AG04449 (cell line): ENCODE data around the gene SLC22A3.

Experiments
- CTCF ChIA-PET: fragments of 350-600 bp; formaldehyde crosslinking; extraction: SDS; loops from one replicate; lab custom pipeline; 2021; ENCODE audit warnings: antibody characterized with exemption; lab: Yijun Ruan, JAX
- POLR2A ChIA-PET: fragments of 400-600, 350-600 bp; formaldehyde crosslinking; extraction: SDS; loops from one replicate; lab custom pipeline; 2020; ENCODE audit warnings: antibody characterized with exemption, inconsistent platforms; lab: Yijun Ruan, JAX
- DNase-seq: peaks from one replicate; pipeline ENCODE4 v3.0.0-alpha.2; 2010; ENCODE audit warnings: low read depth, low spot score
- H3K4me3 ChIP-seq: 2 replicates; pipeline ENCODE4 v1.5.1; 2011; ENCODE audit warnings: low read depth, mild to moderate bottlenecking, control low read depth, low read length
- CTCF ChIP-seq: IDR thresholded peaks from one replicate; pipeline ENCODE4 v1.5.1; 2011; ENCODE audit warnings: mild to moderate bottlenecking, moderate library complexity, low read length, control low read depth, inconsistent platforms; ENCODE audit not compliant: insufficient read depth; ENCODE audit errors: missing control alignments

SLC22A3 gene

GRCh38 chr6:160428818-160429619 lies 80.8 kb downstream of the SLC22A3 start:
- TF ChIP-seq CTCF: no peak
- POLR2A ChIA-PET: no interaction called here
- CTCF ChIA-PET: no interaction called here
- no peak overlapping the region for H3K4me3 ChIP-seq
- DNase-seq: no peak

GRCh38 chr6:160429620-160429895 lies 81.4 kb downstream of the SLC22A3 start:
- ChIA-PET POLR2A (no interaction called here), CTCF (no interaction called here)
- DNase-seq: no peak
- H3K4me3 ChIP-seq: no peak overlapping the region
- no peak for TF ChIP-seq CTCF

- CTCF ChIA-PET: no interaction called here
- POLR2A ChIA-PET: no interaction called here
- DNase-seq: no peak
- H3K4me3 ChIP-seq: no peak overlapping the region
- TF ChIP-seq CTCF: no peak
These were observed 82.0 kb downstream of the SLC22A3 start for GRCh38 chr6:160430203-160430602.

GRCh38 chr6:160430751-160431150 lies 82.6 kb downstream of the SLC22A3 start:
- DNase-seq: no peak
- TF ChIP-seq CTCF: no peak
- POLR2A ChIA-PET: no interaction called here
- H3K4me3 ChIP-seq: no peak overlapping the region
- CTCF ChIA-PET: no interaction called here

GRCh38 chr6:160431226-160431625 lies 83.0 kb downstream of the SLC22A3 start:
- peak; percentile 4 for DNase-seq
- ChIA-PET POLR2A (no interaction called here), CTCF (no interaction called here)
- no peak for TF ChIP-seq CTCF
- H3K4me3 ChIP-seq: no peak overlapping the region

GRCh38 chr6:160431791-160432404 lies 83.7 kb downstream of the SLC22A3 start:
- no peak overlapping the region for H3K4me3 ChIP-seq
- no peak for TF ChIP-seq CTCF
- ChIA-PET CTCF (interaction anchor here (1.5 kb wide), 1 partner anchor 24 kb away, joined by 6 read pairs; no protein-coding TSS in a partner anchor), POLR2A (no interaction called here)
- DNase-seq: no peak
